ENCODE measurements around the gene CAMTA1.
A peak's percentile ranks its signal among the peaks of the same experiment; 100 is the strongest.

The CAMTA1 gene

DNA sequence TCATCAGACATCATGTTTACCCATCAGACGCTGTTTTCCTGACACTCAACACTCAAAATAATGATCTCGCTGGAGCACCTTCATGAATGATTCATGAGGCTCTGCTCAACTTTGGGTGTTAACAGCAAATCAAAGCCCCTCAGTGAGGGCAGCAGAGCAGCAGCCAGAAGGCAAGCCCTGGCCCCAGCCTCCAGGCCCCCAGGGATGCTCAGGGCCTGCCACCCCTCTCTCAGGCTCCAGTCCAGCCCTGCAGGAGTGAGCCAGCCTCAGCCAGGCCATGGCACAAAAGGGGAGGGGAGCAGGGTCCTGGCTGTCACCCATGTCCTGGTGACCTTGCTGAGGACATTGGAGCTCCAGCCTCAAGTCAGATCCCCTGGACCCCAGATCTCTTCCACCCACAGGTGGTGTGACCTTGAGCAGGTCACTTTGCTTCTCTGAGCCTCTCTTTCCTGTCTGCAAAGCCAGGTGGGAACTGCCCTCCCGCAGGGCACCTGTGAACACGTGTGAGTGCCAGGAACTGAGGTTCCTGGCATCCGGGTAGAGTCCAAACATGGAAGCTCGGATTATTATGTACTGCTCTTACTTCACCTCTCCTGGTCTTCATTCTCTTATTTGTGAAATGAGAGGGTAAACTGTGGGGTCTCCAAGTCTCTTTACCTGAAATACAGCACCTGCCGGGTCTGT, 824.2 kb downstream of the CAMTA1 start:
- DNase-seq: no peak
- no peak for TF ChIP-seq POLR2A (IDR thresholded peaks at IDR 0.05; ENCODE audit: low read length)
- TF ChIP-seq GATA1 (IDR thresholded peaks at IDR 0.05; ENCODE audit: low read depth, low read length): no peak

DNA sequence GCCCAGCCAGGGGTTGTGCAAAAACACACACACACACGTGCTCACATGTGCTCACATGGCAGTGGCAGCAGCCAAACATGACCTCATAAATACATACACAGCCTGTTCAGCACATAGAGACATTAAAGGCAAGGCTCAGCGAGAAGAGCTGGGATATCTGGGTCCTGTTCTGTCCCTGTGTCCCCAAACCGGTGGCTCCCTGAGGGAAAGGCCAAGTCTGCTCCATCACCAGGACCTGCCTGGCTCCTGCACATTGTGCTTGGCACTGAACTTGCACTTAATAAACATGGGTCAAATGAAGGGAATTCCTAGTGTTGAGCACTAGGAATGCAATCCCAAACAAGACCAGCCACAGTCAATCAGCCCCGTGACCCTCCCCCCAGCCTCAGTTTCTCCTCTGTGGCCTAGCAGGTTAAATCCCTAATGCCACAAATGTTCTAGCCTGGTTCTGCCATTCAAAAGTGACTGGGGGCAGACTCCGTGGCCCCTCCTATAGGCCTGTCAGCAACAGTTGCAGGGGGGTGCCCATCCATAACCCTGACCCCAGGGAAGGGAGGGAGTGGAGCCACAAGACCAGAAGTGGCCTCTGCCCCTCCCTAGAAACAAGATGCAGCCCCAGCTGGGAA, 825.0 kb downstream of the CAMTA1 start:
- TF ChIP-seq GATA1 (IDR thresholded peaks at IDR 0.05; ENCODE audit: low read depth, low read length) (no peak), POLR2A (IDR thresholded peaks at IDR 0.05; ENCODE audit: low read length) (no peak)
- DNase-seq: no peak

DNA sequence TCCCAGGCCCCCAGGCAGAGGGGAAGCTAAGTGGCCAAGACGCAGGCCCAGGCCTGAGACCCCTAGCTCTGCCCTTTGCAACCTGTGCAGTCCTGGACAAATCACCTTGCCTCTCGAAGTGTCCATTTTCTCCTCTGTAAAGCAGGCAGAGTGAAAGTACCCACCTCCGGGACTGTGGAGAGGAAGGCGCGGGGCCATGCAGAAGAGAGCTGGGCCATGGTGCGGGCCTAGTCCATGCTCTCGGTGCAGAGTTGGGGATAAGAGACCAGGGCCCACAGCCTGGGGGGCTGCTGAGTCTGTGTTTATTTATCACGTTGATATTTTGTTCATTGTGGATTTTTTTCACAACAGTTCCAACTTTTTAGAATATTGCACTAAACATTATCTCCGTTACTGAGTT, 825.7 kb downstream of the CAMTA1 start:
- no peak for DNase-seq
- no peak for TF ChIP-seq GATA1 (IDR thresholded peaks at IDR 0.05; ENCODE audit: low read depth, low read length)
- TF ChIP-seq POLR2A (IDR thresholded peaks at IDR 0.05; ENCODE audit: low read length): no peak

- DNase-seq: no peak
- TF ChIP-seq POLR2A (IDR thresholded peaks at IDR 0.05; ENCODE audit: low read length) (no peak), GATA1 (IDR thresholded peaks at IDR 0.05; ENCODE audit: low read depth, low read length) (no peak)
Measured at GRCh38 chr1:7611421-7612010, 826.3 kb downstream of the CAMTA1 start.

- TF ChIP-seq GATA1 (IDR thresholded peaks at IDR 0.05; ENCODE audit: low read depth, low read length) (no peak), POLR2A (IDR thresholded peaks at IDR 0.05; ENCODE audit: low read length) (no peak)
- DNase-seq: no peak
Measured at GRCh38 chr1:7613106-7613850, 828.0 kb downstream of the CAMTA1 start.

DNA sequence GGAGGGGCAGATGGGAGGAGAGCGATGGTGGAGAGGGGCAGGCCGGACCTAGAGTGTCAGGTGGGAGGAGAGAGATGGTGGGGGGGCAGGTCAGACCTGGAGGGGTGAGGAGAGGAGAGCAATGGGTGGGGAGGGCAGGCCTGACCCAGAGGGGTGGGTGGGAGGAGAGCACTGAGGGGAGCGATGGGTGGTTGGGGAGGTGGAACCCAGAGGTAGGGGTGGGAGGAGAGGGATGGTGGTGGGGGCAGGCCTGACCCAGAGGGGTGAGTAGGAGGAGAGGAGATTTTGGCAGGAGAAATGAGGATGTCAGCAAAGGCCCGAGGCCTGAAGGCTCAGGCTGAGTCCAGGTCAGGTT, 828.6 kb downstream of the CAMTA1 start:
- TF ChIP-seq POLR2A (IDR thresholded peaks at IDR 0.05; ENCODE audit: low read length) (no peak), GATA1 (IDR thresholded peaks at IDR 0.05; ENCODE audit: low read depth, low read length) (no peak)
- no peak for DNase-seq

- DNase-seq: no peak
- TF ChIP-seq GATA1 (IDR thresholded peaks at IDR 0.05; ENCODE audit: low read depth, low read length): no peak
- no peak for TF ChIP-seq POLR2A (IDR thresholded peaks at IDR 0.05; ENCODE audit: low read length)
Measured at GRCh38 chr1:7614576-7615074, 829.4 kb downstream of the CAMTA1 start.

DNA sequence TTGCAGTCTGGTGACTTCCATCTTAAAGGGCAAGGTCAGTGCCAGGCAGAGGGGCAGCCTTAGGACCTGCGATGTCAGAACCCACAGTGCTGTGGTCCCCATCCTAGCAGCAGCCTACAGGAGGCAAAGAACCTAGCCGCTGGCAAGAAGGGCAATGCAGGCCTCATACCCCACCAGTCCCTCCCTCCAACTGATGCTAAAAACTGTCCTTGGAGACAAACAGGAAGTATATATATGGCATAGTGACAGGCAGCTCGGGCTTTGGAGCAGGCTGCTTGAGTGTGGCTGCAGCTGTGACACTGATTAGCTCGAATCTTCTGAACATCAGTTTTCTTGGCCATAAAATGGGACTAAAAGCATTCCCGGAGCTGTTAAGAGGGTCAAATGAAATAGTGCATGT, 829.9 kb downstream of the CAMTA1 start:
- DNase-seq: no peak
- TF ChIP-seq GATA1 (IDR thresholded peaks at IDR 0.05; ENCODE audit: low read depth, low read length) (no peak), POLR2A (IDR thresholded peaks at IDR 0.05; ENCODE audit: low read length) (no peak)

GRCh38 chr1:7616076-7616832, 831.0 kb downstream of the CAMTA1 start:
- TF ChIP-seq GATA1 (IDR thresholded peaks at IDR 0.05; ENCODE audit: low read depth, low read length) (no peak), POLR2A (IDR thresholded peaks at IDR 0.05; ENCODE audit: low read length) (no peak)
- DNase-seq: peak; percentile 17 to 32

DNA sequence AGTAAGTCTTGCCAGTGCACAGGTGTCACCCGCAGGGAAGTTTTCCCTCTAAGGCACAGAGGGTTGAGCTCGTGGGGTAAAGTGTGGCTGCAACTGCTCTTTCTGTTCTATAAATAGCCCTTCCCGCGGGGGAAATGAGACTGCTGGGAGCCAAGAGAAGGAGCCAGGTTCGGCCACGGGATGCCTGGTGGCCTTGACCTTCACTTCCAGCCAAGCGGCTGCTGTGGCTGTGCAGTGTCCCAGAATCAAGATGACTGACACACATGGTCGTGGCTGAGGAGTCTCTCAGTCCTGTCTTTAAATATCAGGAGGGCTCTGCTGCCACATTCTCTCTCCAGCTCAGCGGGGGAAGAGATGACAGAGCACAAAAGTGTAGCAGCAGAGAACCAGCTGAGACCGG, 831.7 kb downstream of the CAMTA1 start:
- TF ChIP-seq POLR2A (IDR thresholded peaks at IDR 0.05; ENCODE audit: low read length): no peak
- no peak for TF ChIP-seq GATA1 (IDR thresholded peaks at IDR 0.05; ENCODE audit: low read depth, low read length)
- DNase-seq: no peak

DNA sequence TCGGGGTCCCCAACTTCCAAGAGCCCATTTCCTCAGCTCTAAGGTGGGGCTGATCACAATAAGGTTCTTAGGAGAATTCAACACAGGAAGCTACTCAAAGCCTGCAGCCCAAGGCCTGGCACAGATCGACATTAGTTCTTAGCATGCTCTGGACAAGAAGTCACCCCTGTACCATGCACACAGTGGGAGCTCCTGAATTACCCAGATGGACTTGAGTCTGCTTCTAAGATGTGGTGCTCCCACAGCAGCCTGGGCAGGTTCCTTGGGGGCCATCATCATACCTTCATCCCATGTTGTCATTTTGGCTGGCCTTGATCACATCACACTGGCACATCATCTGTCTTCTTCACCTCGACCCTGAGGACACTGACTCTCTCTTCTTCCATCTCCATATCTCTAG, 832.6 kb downstream of the CAMTA1 start:
- DNase-seq: no peak
- no peak for TF ChIP-seq GATA1 (IDR thresholded peaks at IDR 0.05; ENCODE audit: low read depth, low read length)
- no peak for TF ChIP-seq POLR2A (IDR thresholded peaks at IDR 0.05; ENCODE audit: low read length)

- TF ChIP-seq GATA1 (IDR thresholded peaks at IDR 0.05; ENCODE audit: low read depth, low read length) (no peak), POLR2A (IDR thresholded peaks at IDR 0.05; ENCODE audit: low read length) (no peak)
- DNase-seq: no peak
Measured at GRCh38 chr1:7620196-7620595, 834.9 kb downstream of the CAMTA1 start.

All from erythroblast (primary cell).